BLaER1 (cell line): ENCODE measurements around the gene C2CD2.

ENCODE experiments used
- H3K27ac ChIP-seq: shearing (Covaris generic); formaldehyde crosslinking; 2 replicates; pipeline ENCODE4 v1.8.1; 2022
- H3K27me3 ChIP-seq: shearing (Covaris generic); formaldehyde crosslinking; 2 replicates; pipeline ENCODE4 v1.8.1; 2022
- H3K36me3 ChIP-seq: shearing (Covaris generic); formaldehyde crosslinking; 2 replicates; pipeline ENCODE4 v1.8.1; 2022
- H3K4me1 ChIP-seq: shearing (Covaris generic); formaldehyde crosslinking; 2 replicates; pipeline ENCODE4 v1.8.1; 2022
- H3K4me2 ChIP-seq: shearing (Covaris generic); formaldehyde crosslinking; 2 replicates; pipeline ENCODE4 v1.8.1; 2022
- H3K4me3 ChIP-seq: shearing (Covaris generic); formaldehyde crosslinking; 2 replicates; pipeline ENCODE4 v1.8.1; 2022
- H3K9ac ChIP-seq: shearing (Covaris generic); formaldehyde crosslinking; 2 replicates; pipeline ENCODE4 v1.8.1; 2022
- H3K9me3 ChIP-seq: shearing (Covaris generic); formaldehyde crosslinking; 2 replicates; pipeline ENCODE4 v1.8.1; 2022
- H4K20me1 ChIP-seq: shearing (Covaris generic); formaldehyde crosslinking; 2 replicates; pipeline ENCODE4 v1.8.1; 2022
- Cebpa-rat ChIP-seq: shearing (Covaris generic); IDR thresholded peaks from 2 replicates; pipeline ENCODE4 v1.8.1; 2022

The C2CD2 gene

GRCh38 chr21:41880153-41880552, 73.7 kb downstream of the C2CD2 start:
- H3K27ac ChIP-seq: peak overlapping the region; percentile 100
- no peaks in the 10 kb centered on the region for H3K9me3 ChIP-seq
- H3K4me1 ChIP-seq: peaks cover 64% of the 10 kb centered on the region
- peak overlapping the region; percentile 90 for H3K4me3 ChIP-seq
- H3K9ac ChIP-seq: peak overlapping the region; percentile 100
- no peaks in the 10 kb centered on the region for H3K27me3 ChIP-seq
- H4K20me1 ChIP-seq: no peaks in the 10 kb centered on the region
- H3K36me3 ChIP-seq: no peaks in the 10 kb centered on the region
- TF ChIP-seq Cebpa-rat: no peak
- peak overlapping the region; percentile 84 for H3K4me2 ChIP-seq

GRCh38 chr21:41879190-41879998, 74.4 kb downstream of the C2CD2 start, which contains the start of gene PRDM15:
Gene PRDM15 (minus strand): TSS chr21:41879344. CDS start chr21:41860363, 18,981 bp downstream.
- Histone ChIP-seq H3K9me3 (no peaks in the 10 kb centered on the region), H3K27me3 (no peaks in the 10 kb centered on the region), H3K4me1 (peaks cover 64% of the 10 kb centered on the region), H3K4me2 (peak within 1 kb of the TSS; percentile 84), H4K20me1 (no peaks in the 10 kb centered on the region), H3K9ac (peak within 1 kb of the TSS; percentile 100), H3K36me3 (no peaks in the 10 kb centered on the region), H3K4me3 (peak within 1 kb of the TSS; percentile 90), H3K27ac (peak within 1 kb of the TSS; percentile 100)
- TF ChIP-seq Cebpa-rat: no peak

- Histone ChIP-seq H3K4me3 (peak overlapping the region; percentile 90), H3K27me3 (no peaks in the 10 kb centered on the region), H3K9ac (peak overlapping the region; percentile 100), H3K27ac (peak overlapping the region; percentile 100), H3K4me1 (peaks cover 64% of the 10 kb centered on the region), H3K9me3 (no peaks in the 10 kb centered on the region), H3K36me3 (no peaks in the 10 kb centered on the region), H3K4me2 (peak overlapping the region; percentile 82), H4K20me1 (no peaks in the 10 kb centered on the region)
- TF ChIP-seq Cebpa-rat: no peak
These were observed 75.0 kb downstream of the C2CD2 start for GRCh38 chr21:41878831-41879189.

GRCh38 chr21:41877901-41878830, 75.7 kb downstream of the C2CD2 start:
- Histone ChIP-seq H3K9me3 (no peaks in the 10 kb centered on the region), H3K27ac (peak overlapping the region; percentile 100), H4K20me1 (no peaks in the 10 kb centered on the region), H3K36me3 (no peaks in the 10 kb centered on the region), H3K27me3 (no peaks in the 10 kb centered on the region), H3K4me2 (peak overlapping the region; percentile 82), H3K9ac (peak overlapping the region; percentile 100), H3K4me1 (peaks cover 64% of the 10 kb centered on the region), H3K4me3 (peak overlapping the region; percentile 90)
- no peak for TF ChIP-seq Cebpa-rat

- Histone ChIP-seq H3K27me3 (no peaks in the 10 kb centered on the region), H3K4me3 (peak overlapping the region; percentile 90), H3K36me3 (no peaks in the 10 kb centered on the region), H3K27ac (peak overlapping the region; percentile 100), H4K20me1 (no peaks in the 10 kb centered on the region), H3K9me3 (no peaks in the 10 kb centered on the region), H3K4me2 (peak overlapping the region; percentile 82), H3K4me1 (peaks cover 73% of the 10 kb centered on the region), H3K9ac (peak overlapping the region; percentile 100)
- TF ChIP-seq Cebpa-rat: no peak
These were observed 76.7 kb downstream of the C2CD2 start for GRCh38 chr21:41876928-41877652.

- no peaks in the 10 kb centered on the region for H3K27me3 ChIP-seq
- no peak for TF ChIP-seq Cebpa-rat
- H3K27ac ChIP-seq: peak overlapping the region; percentile 100; the same call in 1 of the 2 replicates
- H3K9me3 ChIP-seq: no peaks in the 10 kb centered on the region
- H3K36me3 ChIP-seq: no peaks in the 10 kb centered on the region
- peak overlapping the region; percentile 82 for H3K4me2 ChIP-seq
- H3K9ac ChIP-seq: peak overlapping the region; percentile 6; the same call in 1 of the 2 replicates
- H3K4me3 ChIP-seq: no peak overlapping the region
- peaks cover 80% of the 10 kb centered on the region for H3K4me1 ChIP-seq
- H4K20me1 ChIP-seq: no peaks in the 10 kb centered on the region
These were observed 77.4 kb downstream of the C2CD2 start for GRCh38 chr21:41876396-41876795.

- no peak for TF ChIP-seq Cebpa-rat
- H3K9ac ChIP-seq: peak overlapping the region; percentile 47; the same call in 1 of the 2 replicates
- H3K4me3 ChIP-seq: no peak overlapping the region
- no peaks in the 10 kb centered on the region for H3K9me3 ChIP-seq
- no peaks in the 10 kb centered on the region for H3K36me3 ChIP-seq
- H4K20me1 ChIP-seq: no peaks in the 10 kb centered on the region
- H3K4me2 ChIP-seq: peak overlapping the region; percentile 82
- peaks cover 84% of the 10 kb centered on the region for H3K4me1 ChIP-seq
- H3K27me3 ChIP-seq: no peaks in the 10 kb centered on the region
- H3K27ac ChIP-seq: peak overlapping the region; percentile 67
These were observed 78.7 kb downstream of the C2CD2 start for GRCh38 chr21:41875086-41875485.

GRCh38 chr21:41874611-41875010, 79.2 kb downstream of the C2CD2 start:
- H3K9me3 ChIP-seq: no peaks in the 10 kb centered on the region
- H4K20me1 ChIP-seq: no peaks in the 10 kb centered on the region
- H3K27ac ChIP-seq: peak overlapping the region; percentile 67
- TF ChIP-seq Cebpa-rat: no peak
- H3K9ac ChIP-seq: 0 out of 2 replicates have a peak overlapping the region, but pooled peaks have one; percentile 47
- peak overlapping the region; percentile 82 for H3K4me2 ChIP-seq
- H3K36me3 ChIP-seq: no peaks in the 10 kb centered on the region
- peaks cover 84% of the 10 kb centered on the region for H3K4me1 ChIP-seq
- no peaks in the 10 kb centered on the region for H3K27me3 ChIP-seq
- no peak overlapping the region for H3K4me3 ChIP-seq

- Histone ChIP-seq H3K36me3 (no peaks in the 10 kb centered on the region), H3K9ac (no peak overlapping the region), H3K27ac (0 out of 2 replicates have a peak overlapping the region, but pooled peaks have one; percentile 33), H3K9me3 (no peaks in the 10 kb centered on the region), H4K20me1 (no peaks in the 10 kb centered on the region), H3K4me2 (peak overlapping the region; percentile 49; the same call in 1 of the 2 replicates), H3K4me1 (peaks cover 96% of the 10 kb centered on the region), H3K4me3 (no peak overlapping the region), H3K27me3 (no peaks in the 10 kb centered on the region)
- no peak for TF ChIP-seq Cebpa-rat
These were observed 80.4 kb downstream of the C2CD2 start for GRCh38 chr21:41873426-41873825.
